H1 (cell line): ENCODE measurements around the gene GAS2L1. TPM values are rescaled to one million over a fixed set of nuclear protein-coding genes. Genes with fewer than 3 reads are reported as not detected.

Source experiments
- CTCF ChIA-PET: fragments of 300-600 bp; sonication (Branson Sonifier 250); formaldehyde crosslinking; loops from one replicate; lab custom pipeline; 2021; ENCODE audit not compliant: partially characterized antibody; lab: Charles Lee
- POLR2A ChIA-PET: fragments of 300-600 bp; sonication (Branson Sonifier 250); formaldehyde crosslinking; loops from one replicate; lab custom pipeline; 2021; ENCODE audit warnings: inconsistent platforms; ENCODE audit not compliant: partially characterized antibody; lab: Charles Lee
- DNase-seq, 2 experiments: peaks; one replicate each; pipeline versions ENCODE4 v3.0.0 to v3.0.0-alpha.2; 2010 to 2022; ENCODE audit warnings: low spot score in 2 of 2, low read depth in 1 of 2, mixed read lengths in 1 of 2
- FAIRE-seq: peaks from 2 replicates; lab custom pipeline; 2011; peaks lifted over from hg19 to GRCh38; lab: Jason Lieb, UNC
- H2AFZ ChIP-seq: 2 replicates; pipeline ENCODE4 v1.8.1; 2012; ENCODE audit warnings: low read length, inconsistent platforms
- H2AK5ac ChIP-seq: 2 replicates; pipeline ENCODE4 v1.6.1; 2013; ENCODE audit warnings: low read depth, low read length
- H2BK120ac ChIP-seq: replicated peaks from 2 replicates; pipeline ENCODE3; 2013; ENCODE audit warnings: low read depth, low read length, inconsistent platforms
- H2BK12ac ChIP-seq: 2 replicates; pipeline ENCODE4 v1.6.1; 2013; ENCODE audit warnings: low read depth, low read length
- H2BK15ac ChIP-seq: 2 replicates; pipeline ENCODE4 v1.6.1; 2013; ENCODE audit warnings: low read length
- H2BK20ac ChIP-seq: 2 replicates; pipeline ENCODE4 v1.6.1; 2013; ENCODE audit warnings: low read length
- H2BK5ac ChIP-seq: 2 replicates; pipeline ENCODE4 v1.6.1; 2013; ENCODE audit warnings: low read depth, low read length
- H3K14ac ChIP-seq: 2 replicates; pipeline ENCODE4 v1.6.1; 2013; ENCODE audit warnings: inconsistent platforms; ENCODE audit not compliant: insufficient read length
- H3K18ac ChIP-seq: 2 replicates; pipeline ENCODE4 v1.6.1; 2013; ENCODE audit warnings: low read length; ENCODE audit errors: extremely low read depth
- H3K23ac ChIP-seq: 2 replicates; pipeline ENCODE4 v1.6.1; 2013; ENCODE audit warnings: inconsistent platforms; ENCODE audit not compliant: insufficient read length
- H3K23me2 ChIP-seq: 2 replicates; pipeline ENCODE4 v1.6.1; 2013; ENCODE audit warnings: low read depth, low read length
- H3K27ac ChIP-seq: 2 replicates; pipeline ENCODE4 v1.6.1; 2011; ENCODE audit warnings: low read depth, low read length, inconsistent platforms
- H3K27me3 ChIP-seq, 4 experiments: replicated peaks in 1 of 4; 1 replicate in 1 of 4; 2 replicates in 3 of 4; pipeline versions ENCODE4 v1.6.1 to v1.8.1; 2011 to 2013; ENCODE audit warnings: low read length in 3 of 4, mild to moderate bottlenecking in 3 of 4, inconsistent platforms in 2 of 4, mixed read lengths in 2 of 4, moderate library complexity in 1 of 4; ENCODE audit not compliant: control insufficient read depth in 3 of 4, insufficient read depth in 3 of 4; ENCODE audit errors: extremely low read depth in 1 of 4
- H3K36me3 ChIP-seq, 4 experiments: 2 replicates each; pipeline versions ENCODE4 v1.6.1 to v1.8.1; 2011 to 2013; ENCODE audit warnings: mild to moderate bottlenecking in 4 of 4, low read length in 3 of 4, moderate library complexity in 2 of 4, control low read depth in 1 of 4, inconsistent platforms in 1 of 4; ENCODE audit not compliant: insufficient read depth in 4 of 4, control insufficient read depth in 2 of 4
- H3K4ac ChIP-seq: replicated peaks from 2 replicates; pipeline ENCODE3; 2013; ENCODE audit warnings: low read length, low read depth, mixed read lengths, inconsistent platforms; ENCODE audit not compliant: insufficient read length
- H3K4me1 ChIP-seq, 4 experiments: replicated peaks in 1 of 4; 1 replicate in 1 of 4; 2 replicates in 3 of 4; pipeline versions ENCODE4 v1.6.1 to v1.8.1; 2011 to 2013; ENCODE audit warnings: low read length in 3 of 4, inconsistent platforms in 2 of 4, mixed read lengths in 1 of 4; ENCODE audit not compliant: insufficient read depth in 4 of 4, control insufficient read depth in 3 of 4
- H3K4me2 ChIP-seq, 2 experiments: 2 replicates each; pipeline versions ENCODE4 v1.6.1 to v1.8.1; 2011 to 2013; ENCODE audit warnings: low read depth in 2 of 2, low read length in 2 of 2, control low read depth in 1 of 2, inconsistent platforms in 1 of 2, mild to moderate bottlenecking in 1 of 2; ENCODE audit not compliant: insufficient read depth in 1 of 2
- H3K4me3 ChIP-seq, 4 experiments: fragments of 200-600, 300-600 bp in 1 of 4; sonication (generic), shearing (Covaris generic), sonication (Bioruptor Twin) in 1 of 4; 2 replicates each; pipeline versions ENCODE4 v1.5.1 to v1.8.1; 2011 to 2016; ENCODE audit warnings: low read length in 4 of 4, low read depth in 3 of 4, control low read depth in 2 of 4, inconsistent platforms in 2 of 4, mild to moderate bottlenecking in 2 of 4, mixed read lengths in 1 of 4, moderate library complexity in 1 of 4; ENCODE audit not compliant: insufficient read depth in 2 of 4; ENCODE audit errors: extremely low read depth in 1 of 4
- H3K56ac ChIP-seq: replicated peaks from 2 replicates; pipeline ENCODE3; 2013; ENCODE audit warnings: low read depth, mild to moderate bottlenecking, mixed read lengths, low read length, inconsistent platforms; ENCODE audit not compliant: insufficient read length
- H3K79me1 ChIP-seq: 2 replicates; pipeline ENCODE4 v1.6.1; 2013; ENCODE audit warnings: low read depth, low read length, control low read depth
- H3K79me2 ChIP-seq, 2 experiments: 2 replicates each; pipeline versions ENCODE4 v1.6.1 to v1.8.1; 2012 to 2013; ENCODE audit warnings: low read length in 2 of 2, mild to moderate bottlenecking in 2 of 2, inconsistent platforms in 1 of 2; ENCODE audit not compliant: insufficient read depth in 2 of 2, control insufficient read depth in 1 of 2
- H3K9ac ChIP-seq, 4 experiments: replicated peaks in 1 of 4; 1 replicate in 1 of 4; 2 replicates in 3 of 4; pipeline versions ENCODE4 v1.6.1 to v1.8.1; 2011 to 2013; ENCODE audit warnings: low read depth in 3 of 4, low read length in 3 of 4, control low read depth in 2 of 4, mild to moderate bottlenecking in 2 of 4, moderate library complexity in 2 of 4, inconsistent platforms in 1 of 4; ENCODE audit errors: extremely low read depth in 1 of 4
- H3K9me3 ChIP-seq, 2 experiments: 2 replicates each; pipeline versions ENCODE4 v1.6.1 to v1.8.1; 2012 to 2013; ENCODE audit warnings: mild to moderate bottlenecking in 2 of 2, moderate library complexity in 2 of 2, control low read depth in 1 of 2, inconsistent platforms in 1 of 2, low read depth in 1 of 2, low read length in 1 of 2, mixed read lengths in 1 of 2; ENCODE audit not compliant: insufficient read depth in 2 of 2
- H4K20me1 ChIP-seq, 2 experiments: replicated peaks in 1 of 2; 2 replicates each; pipeline versions ENCODE3 to v1.8.1; 2011 to 2013; ENCODE audit warnings: inconsistent platforms in 2 of 2, low read length in 2 of 2, mild to moderate bottlenecking in 1 of 2; ENCODE audit not compliant: insufficient read depth in 2 of 2, control insufficient read depth in 1 of 2
- H4K5ac ChIP-seq: 2 replicates; pipeline ENCODE4 v1.6.1; 2013; ENCODE audit warnings: low read length, low read depth, mixed read lengths, inconsistent platforms; ENCODE audit not compliant: insufficient read length
- H4K8ac ChIP-seq: 2 replicates; pipeline ENCODE4 v1.8.0; 2013; ENCODE audit warnings: mild to moderate bottlenecking, moderate library complexity, low read length, inconsistent platforms; ENCODE audit not compliant: insufficient read depth; ENCODE audit errors: extremely low read depth
- H4K91ac ChIP-seq: replicated peaks from 2 replicates; pipeline ENCODE3; 2013; ENCODE audit warnings: low read length, mixed read lengths, inconsistent platforms; ENCODE audit not compliant: insufficient read length
- BRCA1 ChIP-seq: IDR thresholded peaks from 2 replicates; pipeline ENCODE4 v1.6.1; 2012; ENCODE audit warnings: low read depth, low read length, improper control_type of control experiment
- POLR2AphosphoS5 ChIP-seq: IDR thresholded peaks from 2 replicates; pipeline ENCODE4 v1.6.1; 2011; ENCODE audit warnings: low read depth, low read length
- RNF2 ChIP-seq: fragments of 200-900, 300-1000 bp; sonication (generic); IDR thresholded peaks from 2 replicates; pipeline ENCODE4 v1.7.1; 2016; ENCODE audit warnings: borderline replicate concordance, low read depth, mild to moderate bottlenecking, antibody characterized with exemption, low read length; ENCODE audit not compliant: poor library complexity, severe bottlenecking; ENCODE audit errors: missing control alignments
- SAP30 ChIP-seq: fragments of 300-600 bp; sonication (generic); IDR thresholded peaks from 2 replicates; pipeline ENCODE4 v1.7.1; 2012; ENCODE audit warnings: low read length, moderate library complexity, mild to moderate bottlenecking, inconsistent platforms; ENCODE audit not compliant: insufficient read depth, insufficient replicate concordance
- TEAD4 ChIP-seq: IDR thresholded peaks from 2 replicates; pipeline ENCODE4 v1.6.1; 2012; ENCODE audit warnings: low read depth, low read length, inconsistent platforms, mixed read lengths
- WGBS, 2 experiments: shearing (Covaris generic) in 1 of 2; methylation state at CpG; one replicate each; pipeline versions ENCODE4 v1.1.6 to v1.1.7; 2013 to 2015; ENCODE audit warnings: low lambda C conversion rate in 2 of 2, mixed read lengths in 2 of 2, inconsistent platforms in 1 of 2, low coverage in 1 of 2, missing lambda C conversion rate in 1 of 2; ENCODE audit not compliant: insufficient replicate concordance in 2 of 2, insufficient coverage in 1 of 2, insufficient read length in 1 of 2; ENCODE audit errors: extremely low coverage in 1 of 2, missing lambda C conversion rate in 1 of 2; 5-methylcytosine and 5-hydroxymethylcytosine counted together
- polyA plus RNA-seq, 7 experiments: library from polyadenylated mRNA; depleted of rRNA in 3 of 7; stranded (reverse) in 5 of 7; unstranded in 2 of 7; fragments of >200 nt in 5 of 7; fragments of 200-250 nt in 2 of 7; gene quantifications; 1 replicate in 5 of 7; 2 replicates in 1 of 7; 4 replicates in 1 of 7; pipeline versions ENCODE4 v1.2.1 to v1.2.3, GENCODE V29; 2011 to 2013; ENCODE audit warnings: missing spikeins in 2 of 7, mixed read lengths in 2 of 7
- total RNA-seq: library from RNA; stranded (reverse); fragmentation: NEBNext Ultra II Directional; extraction: Animal tissue kit (Norgen Biotek cat#: 25700); gene quantifications from 2 replicates; pipeline ENCODE4 v1.2.1, GENCODE V29; 2021

Gene GAS2L1
- total and polyA plus RNA-seq, 2 of the 8 experiments (the other 6 are each of a cell fraction or from before 2014, with no cell fraction given): 3.6 to 10.1 TPM

DNA sequence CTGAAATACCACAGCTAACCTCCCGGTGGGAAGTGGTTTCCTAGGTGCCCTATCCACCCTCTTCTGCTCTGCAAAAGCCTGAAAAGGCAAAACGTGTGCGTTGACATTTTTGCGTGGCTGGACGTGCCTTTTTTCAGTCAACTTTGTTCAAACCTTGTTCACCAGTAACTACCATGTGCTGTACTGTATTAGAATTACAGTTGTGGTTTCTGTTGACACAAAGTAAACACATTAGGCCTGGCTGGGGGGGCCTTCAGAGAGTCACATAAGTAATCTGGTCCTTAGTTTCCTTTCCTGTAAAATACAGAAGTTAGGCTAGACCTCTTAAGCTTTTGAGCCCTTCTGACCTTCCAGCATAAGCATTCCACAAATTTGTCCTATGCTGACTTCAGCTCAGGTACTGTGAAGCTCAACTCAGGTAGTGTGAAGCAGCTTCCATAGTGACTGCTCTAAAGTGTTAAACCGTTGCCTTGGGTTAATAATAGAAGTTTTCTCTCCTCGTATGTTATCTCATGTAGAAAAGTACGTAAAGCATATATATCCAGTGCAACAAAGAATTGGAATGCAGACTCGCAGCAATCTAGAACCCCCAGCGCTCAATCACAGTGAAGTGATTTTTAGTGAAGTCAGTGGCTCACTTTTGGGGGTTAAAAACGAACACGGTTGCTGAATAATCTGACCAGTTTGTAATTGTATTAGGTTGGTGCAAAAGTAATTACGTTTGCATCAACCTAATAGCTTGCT is 36.5 kb upstream of the GAS2L1 start:
- Histone ChIP-seq H3K23me2 (peaks cover 18% of the 10 kb centered on the region), H3K9ac (peak overlapping the region; percentile 49 to 100 (median 100); a peak in 6 of 7 replicates), H4K91ac (no peak overlapping the region), H3K79me1 (peaks cover 11% of the 10 kb centered on the region), H3K56ac (peak overlapping the region; percentile 3), H3K18ac (0 out of 2 replicates have a peak overlapping the region, but pooled peaks have one; percentile 56), H3K4ac (no peak overlapping the region), H2BK120ac (no peak overlapping the region), H2BK12ac (no peak overlapping the region), H3K4me1 (peaks cover 6 to 19% (median 11%) of the 10 kb centered on the region in 4 experiments; a peak in 6 of 7 replicates), H3K14ac (no peak overlapping the region), H3K36me3 (peaks cover 24 to 70% (median 41%) of the 10 kb centered on the region in 4 experiments), H4K20me1 (peaks cover 32 to 40% of the 10 kb centered on the region in 2 experiments), H3K4me3 (peak overlapping the region; percentile 80 to 96 (median 95)), H2BK20ac (no peak overlapping the region), H3K4me2 (peak overlapping the region; percentile 73 to 80)
- 51% methylated on average over 13 of the region's 13 CpGs; no CpG with 5 or more reads in 1 of the 2 experiments for WGBS, 2 experiments
- POLR2A ChIA-PET: interaction anchor here (0.9 to 21.4 kb wide), 7 partner anchors 12 to 187 kb away, joined by 3 to 436 read pairs (median 6); partner anchors contain the start of gene GAS2L1
- no peak for DNase-seq
- TF ChIP-seq POLR2AphosphoS5 (peak; percentile 18), RNF2 (no peak), BRCA1 (no peak), TEAD4 (no peak), SAP30 (peak; percentile 14)
- TF ChIP-seq, all 59 proteins: peak for 2
- no peak overlapping the region for H4K8ac ChIP-seq
- no peaks in the 10 kb centered on the region for H3K27me3 ChIP-seq
- no peak overlapping the region for H2BK15ac ChIP-seq
- H2BK5ac ChIP-seq: peak overlapping the region; percentile 100; the same call in 1 of the 2 replicates
- H3K79me2 ChIP-seq: peaks cover 47 to 86% of the 10 kb centered on the region in 2 experiments
- CTCF ChIA-PET: interaction anchor here (1.0 kb wide), 1 partner anchor 17 kb away, joined by 3 read pairs; no protein-coding TSS in a partner anchor
- H3K9me3 ChIP-seq: no peaks in the 10 kb centered on the region
- H2AFZ ChIP-seq: no peak overlapping the region
- FAIRE-seq: no peak
- no peak overlapping the region for H4K5ac ChIP-seq
- H2AK5ac ChIP-seq: no peak overlapping the region
- H3K23ac ChIP-seq: no peak overlapping the region
- no peak overlapping the region for H3K27ac ChIP-seq
